NCI-H2196 (cell line): ENCODE measurements around the gene KCNH1.
A peak's percentile ranks its signal among the peaks of the same experiment; 100 is the strongest.
"Not testable (repeated sequence)": the region's sequence is repeated elsewhere in the genome, so short reads cannot be mapped to it uniquely, and the experiment has no call there.

Experiments
- DNase-seq: peaks from one replicate; lab custom pipeline; 2025; ENCODE audit not compliant: unreplicated experiment; lab: John Stamatoyannopoulos, UW

Gene KCNH1

DNA sequence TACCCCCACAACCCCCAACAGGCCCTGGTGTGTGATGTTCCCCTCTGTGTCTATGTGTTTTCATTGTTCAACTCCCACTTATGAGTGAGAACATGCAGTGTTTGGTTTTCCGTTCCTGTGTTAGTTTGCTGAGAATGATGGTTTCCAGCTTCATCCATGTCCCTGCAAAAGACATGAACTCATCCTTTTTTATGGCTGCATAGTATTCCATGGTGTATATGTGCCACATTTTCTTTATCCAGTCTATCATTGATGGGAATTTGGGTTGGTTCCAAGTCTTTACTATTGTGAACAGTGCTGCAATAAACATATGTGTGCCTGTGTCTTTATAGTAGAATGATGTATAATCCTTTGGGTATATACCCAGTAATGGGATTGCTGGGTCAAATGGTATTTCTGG lies 122.8 kb downstream of the KCNH1 start:
- DNase-seq = not testable (repeated sequence)

DNA sequence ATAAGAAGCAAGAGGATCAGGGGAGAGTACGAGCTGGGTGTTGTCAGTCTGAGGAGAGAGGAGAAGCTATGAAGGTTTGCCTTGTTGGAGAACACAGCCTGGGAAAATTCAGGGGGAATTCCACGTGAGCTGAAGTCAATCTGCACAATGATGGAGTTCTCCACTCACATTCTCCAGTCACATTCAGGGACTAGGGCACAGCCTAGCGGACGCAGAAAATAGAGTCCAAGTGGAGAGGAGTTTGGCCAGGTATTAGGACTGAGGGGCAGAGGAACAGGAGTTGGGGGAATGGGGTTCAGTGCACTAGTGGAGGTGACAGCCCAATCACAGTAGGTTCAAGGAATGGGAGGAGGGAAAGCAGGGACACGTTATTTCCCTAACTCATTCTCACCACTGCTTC lies 124.0 kb downstream of the KCNH1 start:
- no peak for DNase-seq

DNA sequence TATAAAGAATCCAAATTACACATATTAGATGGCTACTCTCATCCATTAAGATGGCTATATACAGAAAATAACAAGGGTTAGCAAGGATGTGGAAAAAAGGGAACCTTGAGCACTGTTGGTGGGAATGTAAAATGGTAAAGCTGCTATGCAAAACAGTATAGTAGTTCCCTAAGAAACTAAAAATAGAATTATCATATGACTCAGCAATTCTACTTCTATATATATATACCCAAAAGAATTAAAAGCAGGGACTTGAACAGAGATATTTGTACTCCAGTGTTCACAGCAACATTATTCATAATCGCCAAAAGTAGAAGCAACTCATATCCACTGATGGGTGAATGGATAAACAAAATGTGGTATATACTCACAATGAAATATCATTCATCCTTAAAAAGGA lies 126.1 kb downstream of the KCNH1 start:
- DNase-seq = no peak

DNA sequence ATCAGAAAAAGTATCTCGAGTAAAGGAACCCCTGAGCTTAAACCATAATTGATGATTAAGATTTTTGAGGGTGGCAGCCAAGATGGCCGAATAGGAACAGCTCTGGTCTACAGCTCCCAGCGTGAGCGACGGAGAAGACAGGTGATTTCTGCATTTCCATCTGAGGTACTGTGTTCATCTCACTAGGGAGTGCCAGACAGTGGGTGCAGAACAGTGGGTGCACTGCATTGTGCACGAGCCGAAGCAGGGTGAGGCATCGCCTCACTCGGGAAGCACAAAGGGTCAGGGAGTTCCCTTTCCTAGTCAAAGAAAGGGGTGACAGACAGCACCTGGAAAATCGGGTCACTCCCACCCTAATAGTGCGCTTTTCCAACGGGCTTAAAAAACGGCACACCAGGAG lies 138.0 kb downstream of the KCNH1 start:
- DNase-seq = not testable (repeated sequence)

DNA sequence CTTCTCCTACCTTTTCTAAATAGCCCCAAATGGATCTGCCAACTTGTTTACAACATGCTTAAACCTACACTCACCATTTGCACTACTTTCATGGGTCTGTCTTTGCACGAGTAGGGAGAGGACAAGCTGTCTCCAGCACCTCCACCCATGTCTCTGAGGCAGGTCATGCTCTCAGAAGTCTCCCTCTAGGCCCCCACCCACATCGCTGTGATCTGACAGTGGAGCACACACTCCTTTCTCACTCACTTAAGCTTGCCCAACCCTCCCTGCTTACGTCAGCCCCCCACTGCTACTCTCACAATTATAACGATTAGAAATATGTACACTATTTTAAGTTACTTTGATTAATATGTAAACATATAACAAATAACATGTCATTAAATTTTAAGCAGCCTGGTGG lies 141.1 kb downstream of the KCNH1 start:
- DNase-seq = no peak

DNA sequence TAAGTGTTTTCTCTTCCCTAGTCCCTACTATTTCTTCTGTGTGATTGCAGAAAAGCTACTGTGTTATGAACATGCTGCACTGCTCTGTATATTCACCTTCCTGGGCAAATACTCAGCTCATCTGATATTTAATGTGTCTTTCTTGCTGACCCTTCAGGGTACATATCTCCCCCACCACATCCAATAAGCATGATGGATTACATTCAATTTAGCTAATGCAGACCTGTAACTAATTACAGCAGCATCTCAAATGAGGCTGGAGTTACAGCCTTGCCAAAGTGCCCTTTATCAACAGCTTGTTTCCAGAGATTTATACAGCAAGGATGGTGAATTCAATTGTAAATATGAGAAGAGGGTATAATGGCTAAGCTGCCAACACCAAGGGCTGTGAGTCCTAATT lies 144.0 kb downstream of the KCNH1 start:
- no peak for DNase-seq

DNA sequence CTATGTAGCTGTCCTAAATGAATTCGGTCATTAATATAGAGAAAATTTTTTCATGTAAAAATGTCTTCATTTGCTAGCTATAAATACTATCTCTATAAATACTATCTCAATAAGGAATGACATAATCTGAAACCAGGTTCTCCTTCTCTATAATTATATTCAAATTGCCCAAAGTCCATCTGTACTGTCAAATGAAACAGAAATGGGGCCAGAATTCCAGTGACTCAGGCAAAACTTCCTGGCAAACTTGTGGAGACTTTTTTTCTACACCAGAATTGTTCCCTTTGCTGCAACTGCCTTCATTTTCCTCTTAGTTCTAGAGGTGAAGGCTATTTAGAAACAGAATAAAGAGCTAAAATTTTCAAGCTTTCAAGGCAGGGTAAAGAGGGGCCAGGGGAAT lies 152.5 kb downstream of the KCNH1 start:
- DNase-seq = no peak

DNA sequence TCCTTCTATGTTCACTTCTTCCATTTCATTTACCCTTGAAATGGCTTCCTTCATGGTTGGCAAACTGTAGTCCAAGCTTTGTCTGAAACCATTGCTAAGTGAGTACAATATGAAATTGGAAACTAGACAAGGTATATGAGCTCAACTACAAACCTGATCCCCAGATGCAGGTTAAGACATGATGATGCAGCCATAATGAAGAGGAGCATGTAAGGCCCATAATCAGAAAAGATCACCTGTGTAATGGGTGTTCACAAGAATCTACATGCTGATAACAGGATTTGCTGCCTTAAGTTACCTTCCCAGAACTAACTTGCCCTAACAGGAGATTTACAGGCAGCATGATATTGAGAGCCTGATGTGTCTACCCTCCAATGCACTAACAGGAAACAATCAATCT lies 153.9 kb downstream of the KCNH1 start:
- no peak for DNase-seq

DNA sequence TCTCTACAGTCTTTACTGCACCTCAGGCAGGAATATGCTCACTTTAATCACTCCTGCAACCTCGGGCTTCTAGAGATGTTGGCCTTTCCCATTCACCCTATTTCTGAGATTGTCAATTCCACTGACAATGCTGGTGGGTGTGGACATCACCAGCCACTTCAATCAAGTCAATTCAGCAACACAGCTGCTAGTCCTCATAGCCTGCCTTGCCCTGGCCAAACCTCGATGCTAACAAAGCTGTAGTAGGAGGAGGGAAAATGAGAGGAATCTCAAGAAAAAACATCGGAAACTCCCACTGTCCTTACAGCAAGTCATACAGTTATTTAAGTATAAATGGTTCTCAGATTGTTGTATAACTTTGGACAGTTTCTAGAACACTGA lies 155.0 kb downstream of the KCNH1 start:
- DNase-seq = no peak

DNA sequence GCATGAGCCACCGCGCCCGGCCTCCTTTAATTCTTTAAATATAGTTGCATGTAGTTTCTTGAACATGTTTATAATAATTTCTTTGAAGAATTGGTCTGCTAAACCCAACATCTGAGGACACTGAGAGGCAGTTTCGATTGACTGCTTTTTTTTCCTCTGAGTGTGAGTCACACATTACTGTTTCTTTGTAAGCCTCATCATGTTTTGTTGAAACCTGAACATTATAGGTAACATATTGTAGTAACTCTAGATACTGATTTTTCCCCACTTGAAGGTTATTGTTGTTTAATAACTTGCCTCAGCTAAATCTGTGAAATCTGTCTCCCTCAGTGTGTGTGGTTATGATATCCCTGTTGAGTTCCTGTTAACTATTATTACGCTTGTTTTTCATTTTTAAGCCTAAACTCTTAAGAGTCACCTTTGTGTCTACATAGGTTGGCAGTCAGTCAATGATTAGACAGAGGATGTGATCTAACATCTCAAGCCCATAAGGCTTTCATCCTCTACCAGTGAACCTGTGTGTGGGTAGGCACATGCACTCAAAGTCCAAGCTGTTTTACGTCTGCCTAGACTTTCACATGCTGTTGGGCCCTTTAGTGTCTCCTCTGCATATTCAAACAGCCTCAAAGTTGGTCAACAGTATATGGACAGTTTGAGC lies 155.5 kb downstream of the KCNH1 start:
- no peak for DNase-seq

DNA sequence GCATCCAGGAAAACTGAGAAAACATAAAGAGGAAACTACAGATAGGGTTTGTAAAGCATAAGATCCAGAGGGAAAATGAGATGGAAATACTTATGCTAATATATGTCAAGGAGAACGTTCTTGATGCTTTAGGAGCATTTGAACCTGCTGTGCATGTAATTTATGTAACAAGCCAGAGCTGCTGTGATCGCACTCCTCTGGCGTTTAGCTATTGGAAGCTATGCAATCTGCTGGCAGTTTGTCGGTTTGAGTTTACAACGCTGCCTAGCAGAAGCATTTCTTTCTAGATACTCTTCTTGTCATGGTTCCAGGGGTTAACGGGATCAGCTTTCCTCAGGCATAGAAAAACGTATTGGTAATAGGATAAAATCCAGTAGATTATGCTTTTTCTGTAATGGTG lies 182.7 kb downstream of the KCNH1 start:
- no peak for DNase-seq

DNA sequence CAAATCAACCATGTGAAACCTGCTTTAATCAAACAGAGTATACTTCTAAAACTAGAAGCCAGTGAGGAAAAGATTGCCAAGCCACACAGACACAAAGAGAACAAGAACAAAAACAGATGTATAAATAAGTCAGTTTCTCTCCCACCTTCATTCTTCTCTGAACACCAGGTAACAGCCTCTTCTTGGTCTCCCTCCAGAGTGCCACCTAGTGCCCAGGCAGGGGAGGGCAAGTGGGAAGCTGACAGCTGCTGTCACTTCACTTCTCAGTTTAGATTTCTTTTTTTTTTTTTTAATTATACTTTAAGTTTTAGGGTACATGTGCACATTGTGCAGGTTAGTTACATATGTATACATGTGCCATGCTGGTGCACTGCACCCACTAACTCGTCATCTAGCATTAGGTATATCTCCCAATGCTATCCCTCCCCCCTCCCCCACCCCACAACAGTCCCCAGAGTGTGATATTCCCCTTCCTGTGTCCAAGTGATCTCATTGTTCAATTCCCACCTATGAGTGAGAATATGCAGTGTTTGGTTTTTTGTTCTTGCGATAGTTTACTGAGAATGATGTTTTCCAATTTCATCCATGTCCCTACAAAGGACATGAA lies 183.9 kb downstream of the KCNH1 start:
- DNase-seq = peak; percentile 39

DNA sequence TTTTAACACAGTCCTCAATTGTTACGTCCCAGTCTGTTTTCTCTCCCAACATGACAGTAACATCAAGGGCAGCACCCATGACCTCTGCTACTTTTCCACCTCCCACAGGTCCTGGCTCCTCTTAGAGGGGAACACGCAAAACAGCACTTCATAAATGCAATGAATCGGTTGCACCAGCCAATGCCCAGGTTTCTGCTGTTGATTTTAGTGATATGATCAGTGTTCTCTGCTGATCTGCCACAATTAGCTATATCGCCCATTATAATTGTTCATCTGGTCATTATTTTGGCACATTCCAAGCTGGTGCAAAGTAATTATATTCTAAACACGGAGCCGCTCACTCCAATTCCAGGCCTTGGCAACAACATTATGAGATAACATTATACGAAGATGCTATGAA lies 184.5 kb downstream of the KCNH1 start:
- no peak for DNase-seq

DNA sequence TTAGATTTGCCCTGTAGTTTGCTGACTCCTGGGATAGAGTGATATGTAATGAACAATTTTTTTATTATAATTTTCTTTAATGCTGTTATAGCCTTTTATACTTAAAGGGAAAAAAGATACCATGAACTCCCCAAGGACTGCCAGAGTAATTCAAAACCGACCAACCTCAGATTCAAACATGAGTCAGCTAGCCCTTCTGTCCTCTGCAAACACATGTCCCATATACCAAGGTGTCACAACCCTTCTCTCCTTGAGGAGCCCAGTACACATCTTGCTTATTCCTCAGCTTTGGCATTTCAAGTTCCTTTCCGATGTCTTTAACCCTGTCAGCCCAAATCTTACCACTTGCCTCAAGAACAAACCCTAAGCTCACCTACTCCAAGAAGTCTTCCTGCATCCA lies 184.9 kb downstream of the KCNH1 start:
- no peak for DNase-seq

DNA sequence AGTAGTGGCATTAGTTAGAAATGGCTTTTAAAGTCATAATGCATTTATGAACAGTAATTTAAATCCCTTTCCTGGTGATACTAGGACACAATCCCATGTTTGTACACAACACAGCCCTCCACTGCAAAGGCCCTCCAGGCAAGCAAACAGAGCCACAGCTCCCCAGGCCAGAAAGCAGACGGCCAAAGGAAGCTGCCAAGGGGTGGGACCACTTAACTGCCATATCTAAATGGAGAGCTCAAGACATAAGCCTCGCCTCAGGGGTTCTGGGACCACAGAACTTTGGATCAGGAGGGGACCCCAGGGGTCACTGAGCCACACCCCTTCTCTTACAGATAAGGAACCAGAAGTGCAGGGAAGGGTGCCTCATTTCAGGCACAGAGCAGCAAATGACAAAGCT lies 189.7 kb downstream of the KCNH1 start:
- no peak for DNase-seq

DNA sequence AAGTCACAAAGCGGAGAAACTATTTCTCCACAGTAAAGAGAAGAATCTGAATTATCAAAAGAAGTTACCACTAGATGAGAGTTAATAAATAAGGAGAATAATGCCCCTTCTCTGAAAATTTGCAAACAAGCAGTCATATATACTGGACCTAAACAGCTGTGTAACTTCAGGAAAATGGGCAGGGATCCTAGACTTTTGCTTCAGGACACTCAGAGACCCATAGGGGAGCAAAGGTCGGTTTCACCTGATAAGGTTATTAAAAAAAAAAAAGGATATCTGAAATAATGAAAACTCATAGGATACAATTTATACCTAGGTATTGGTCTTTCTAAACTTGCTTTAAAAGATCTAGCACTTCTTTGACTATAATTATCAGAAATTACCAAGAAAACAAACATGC lies 191.4 kb downstream of the KCNH1 start:
- DNase-seq = no peak

DNA sequence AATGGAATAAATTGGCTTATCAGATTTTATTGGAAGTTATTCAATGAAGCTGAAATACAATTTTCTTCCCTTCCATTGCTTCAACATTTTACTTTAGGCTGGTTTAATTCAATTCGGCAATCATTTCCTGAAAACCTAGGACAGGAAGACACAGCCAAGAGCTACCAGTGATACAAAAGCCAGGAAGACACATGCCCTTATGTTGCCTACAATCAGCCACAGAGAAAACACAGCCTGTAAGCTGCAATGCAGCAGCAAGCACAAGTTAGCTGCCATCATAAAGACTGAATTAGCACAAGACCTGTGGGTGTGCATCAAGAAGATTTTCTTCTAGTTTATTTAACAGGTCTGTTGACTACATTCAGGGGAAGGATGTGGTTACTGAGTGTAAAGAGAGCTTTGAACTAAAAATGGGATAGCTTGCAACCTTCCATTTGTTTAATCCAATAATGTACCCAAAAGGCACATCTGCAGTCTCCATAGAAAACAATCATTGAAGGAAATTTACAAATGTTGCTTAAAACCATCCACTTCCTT lies 193.8 kb downstream of the KCNH1 start:
- DNase-seq = no peak

DNA sequence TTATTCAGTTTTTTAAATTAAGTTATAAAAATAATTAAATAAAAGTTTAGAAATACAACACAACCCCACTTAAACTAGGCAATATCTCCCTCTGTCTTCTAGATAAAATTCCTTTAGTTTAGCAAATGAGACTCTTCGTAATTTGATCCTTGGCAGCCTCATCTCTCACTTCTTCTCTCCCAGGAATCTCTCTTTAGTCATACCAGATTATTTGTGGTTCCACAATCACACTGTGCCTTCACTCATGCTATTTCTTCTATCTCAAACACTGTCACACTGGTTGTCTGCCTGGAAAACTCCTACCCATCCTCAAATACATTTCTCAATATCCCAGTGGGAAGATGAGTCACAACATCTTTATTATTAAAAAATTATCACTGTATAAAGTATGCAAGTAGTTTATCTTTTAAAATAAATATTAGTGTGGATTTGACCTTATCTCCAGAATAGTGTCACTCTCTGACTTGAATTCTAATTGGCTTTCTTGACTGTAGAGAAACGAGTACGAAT lies 195.5 kb downstream of the KCNH1 start:
- no peak for DNase-seq

DNA sequence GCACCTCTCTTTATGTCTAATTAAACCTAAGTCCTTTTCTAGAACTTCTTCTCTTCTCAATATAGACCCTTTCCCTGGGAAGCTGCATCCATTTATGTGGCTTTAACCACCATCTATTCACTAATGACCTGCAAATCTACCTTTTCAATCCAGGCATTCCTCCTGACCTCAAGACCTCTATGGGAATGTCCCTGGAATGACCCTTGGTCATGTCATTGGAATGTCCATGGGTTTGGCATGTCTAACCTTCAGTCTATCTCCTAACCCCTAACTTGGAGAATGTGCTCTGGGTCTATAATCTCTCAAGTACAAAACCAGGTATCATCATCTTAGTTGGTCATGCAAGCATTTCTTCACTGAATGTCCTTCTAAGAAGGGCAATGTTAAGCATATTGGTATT lies 196.1 kb downstream of the KCNH1 start:
- no peak for DNase-seq

DNA sequence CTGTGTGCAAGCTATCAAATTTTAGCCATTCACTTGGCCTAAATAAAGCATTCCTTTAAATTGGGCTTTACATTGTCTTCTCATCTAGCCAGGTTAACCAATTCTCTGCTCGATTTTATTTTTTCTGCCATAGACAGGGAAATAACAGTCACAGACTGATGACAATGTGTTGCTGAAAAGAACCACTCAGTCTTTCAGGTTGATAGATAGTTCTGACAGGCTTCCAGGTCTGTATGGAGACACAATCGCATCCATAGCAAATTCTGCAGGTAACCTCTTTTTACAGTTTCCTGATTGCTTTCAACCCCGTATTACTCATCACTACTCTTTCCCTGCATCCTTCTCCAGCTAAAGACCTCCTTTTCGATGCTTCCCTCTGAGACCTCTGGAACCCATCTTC lies 198.0 kb downstream of the KCNH1 start:
- DNase-seq = no peak

DNA sequence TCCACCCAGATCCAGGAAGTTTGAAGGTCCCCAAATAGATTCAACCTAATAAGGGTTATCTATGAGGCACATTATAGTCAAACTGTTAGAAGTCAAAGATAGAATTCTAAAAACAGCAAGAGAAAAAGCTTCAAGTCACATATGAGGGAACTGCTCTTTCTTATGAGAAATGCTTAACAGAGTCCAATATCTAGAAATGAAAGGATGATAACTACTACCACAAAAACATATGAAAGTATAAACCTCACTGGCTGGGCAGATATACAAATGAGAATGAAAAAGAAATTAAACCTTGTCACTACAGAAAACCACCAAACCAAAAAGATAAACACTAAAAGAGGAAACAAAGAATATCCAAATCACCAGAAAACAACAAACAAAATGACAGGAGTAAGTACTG lies 201.8 kb downstream of the KCNH1 start:
- DNase-seq = no peak

DNA sequence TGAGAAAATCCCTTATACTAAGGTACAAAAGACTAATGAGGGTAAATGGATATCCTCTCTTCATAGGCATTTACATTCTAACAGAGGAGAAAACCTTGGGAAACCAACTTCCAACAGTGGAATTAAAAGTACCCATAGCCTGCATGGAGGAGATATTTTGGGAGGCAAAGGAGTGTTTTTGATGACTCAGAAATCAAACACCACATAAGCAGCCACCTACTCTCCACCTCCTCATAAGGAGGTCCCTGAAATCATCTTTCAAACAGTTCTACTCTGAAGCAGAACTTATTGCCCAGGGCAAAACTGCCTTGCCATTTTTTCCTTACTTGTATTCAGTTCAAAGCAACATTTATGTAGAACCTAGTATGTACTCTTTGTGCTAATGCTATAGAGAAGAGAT lies 211.3 kb downstream of the KCNH1 start:
- no peak for DNase-seq
